Testis (tissue), 2 donors: ENCODE data around the gene WEE2.

ENCODE experiments used
- POLR2A ChIP-seq: fragments of 450-650 bp; IDR thresholded peaks from one replicate; pipeline ENCODE4 v1.6.1; 2017; ENCODE audit warnings: antibody characterized with exemption, mild to moderate bottlenecking, moderate library complexity
- TF ChIP-seq, protein P1 (sequence below), 3 experiments: fragments of 450-650 bp in 2 of 3; fragments of 200-600 bp in 1 of 3; sonication (generic) in 1 of 3; IDR thresholded peaks; one replicate each; pipeline ENCODE4 v1.5.1; 2016 to 2019; ENCODE audit warnings: antibody characterized with exemption in 3 of 3, mild to moderate bottlenecking in 2 of 3, moderate library complexity in 1 of 3

DNA sequence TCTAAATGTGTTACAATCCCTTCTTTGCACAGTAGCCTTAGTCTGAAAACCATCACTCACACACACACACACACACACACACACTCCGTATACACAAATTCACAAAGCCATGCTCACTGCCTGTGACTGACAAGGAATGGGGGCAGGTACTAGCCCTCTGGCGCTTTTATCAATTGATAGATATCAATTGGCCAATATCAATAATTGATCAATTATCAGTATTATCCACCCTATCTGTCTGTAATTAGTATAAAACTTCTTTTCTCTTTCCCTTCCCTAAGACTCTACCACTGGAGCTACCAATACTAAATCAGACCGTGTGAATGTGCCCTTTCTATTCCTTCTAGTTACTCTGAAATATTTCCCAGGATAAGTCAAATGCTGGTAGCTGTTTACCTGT is 8.3 kb upstream of the WEE2 start:
- TF ChIP-seq, protein P1, sequence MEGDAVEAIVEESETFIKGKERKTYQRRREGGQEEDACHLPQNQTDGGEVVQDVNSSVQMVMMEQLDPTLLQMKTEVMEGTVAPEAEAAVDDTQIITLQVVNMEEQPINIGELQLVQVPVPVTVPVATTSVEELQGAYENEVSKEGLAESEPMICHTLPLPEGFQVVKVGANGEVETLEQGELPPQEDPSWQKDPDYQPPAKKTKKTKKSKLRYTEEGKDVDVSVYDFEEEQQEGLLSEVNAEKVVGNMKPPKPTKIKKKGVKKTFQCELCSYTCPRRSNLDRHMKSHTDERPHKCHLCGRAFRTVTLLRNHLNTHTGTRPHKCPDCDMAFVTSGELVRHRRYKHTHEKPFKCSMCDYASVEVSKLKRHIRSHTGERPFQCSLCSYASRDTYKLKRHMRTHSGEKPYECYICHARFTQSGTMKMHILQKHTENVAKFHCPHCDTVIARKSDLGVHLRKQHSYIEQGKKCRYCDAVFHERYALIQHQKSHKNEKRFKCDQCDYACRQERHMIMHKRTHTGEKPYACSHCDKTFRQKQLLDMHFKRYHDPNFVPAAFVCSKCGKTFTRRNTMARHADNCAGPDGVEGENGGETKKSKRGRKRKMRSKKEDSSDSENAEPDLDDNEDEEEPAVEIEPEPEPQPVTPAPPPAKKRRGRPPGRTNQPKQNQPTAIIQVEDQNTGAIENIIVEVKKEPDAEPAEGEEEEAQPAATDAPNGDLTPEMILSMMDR (IDR thresholded peaks at IDR 0.05) = no peak
- no peak for TF ChIP-seq POLR2A
